Lower leg skin (tissue), 3 donors: ENCODE data around the gene GHRHR.

Source experiments
- POLR2A ChIP-seq, 2 donors: fragments of 450-650 bp; IDR thresholded peaks; one replicate each; pipeline ENCODE4 v1.6.1; 2016 to 2017; ENCODE audit warnings: antibody characterized with exemption in 2 of 2, mild to moderate bottlenecking in 1 of 2, moderate library complexity in 1 of 2
- TF ChIP-seq, protein P1 (sequence below), 3 donors: fragments of 450-650 bp; IDR thresholded peaks; one replicate each; pipeline ENCODE4 v1.5.1; 2016; ENCODE audit warnings: antibody characterized with exemption in 3 of 3, mild to moderate bottlenecking in 3 of 3, moderate library complexity in 2 of 3

GRCh38 chr7:30956704-30957103 is 7.0 kb upstream of the GHRHR start:
- TF ChIP-seq, protein P1, sequence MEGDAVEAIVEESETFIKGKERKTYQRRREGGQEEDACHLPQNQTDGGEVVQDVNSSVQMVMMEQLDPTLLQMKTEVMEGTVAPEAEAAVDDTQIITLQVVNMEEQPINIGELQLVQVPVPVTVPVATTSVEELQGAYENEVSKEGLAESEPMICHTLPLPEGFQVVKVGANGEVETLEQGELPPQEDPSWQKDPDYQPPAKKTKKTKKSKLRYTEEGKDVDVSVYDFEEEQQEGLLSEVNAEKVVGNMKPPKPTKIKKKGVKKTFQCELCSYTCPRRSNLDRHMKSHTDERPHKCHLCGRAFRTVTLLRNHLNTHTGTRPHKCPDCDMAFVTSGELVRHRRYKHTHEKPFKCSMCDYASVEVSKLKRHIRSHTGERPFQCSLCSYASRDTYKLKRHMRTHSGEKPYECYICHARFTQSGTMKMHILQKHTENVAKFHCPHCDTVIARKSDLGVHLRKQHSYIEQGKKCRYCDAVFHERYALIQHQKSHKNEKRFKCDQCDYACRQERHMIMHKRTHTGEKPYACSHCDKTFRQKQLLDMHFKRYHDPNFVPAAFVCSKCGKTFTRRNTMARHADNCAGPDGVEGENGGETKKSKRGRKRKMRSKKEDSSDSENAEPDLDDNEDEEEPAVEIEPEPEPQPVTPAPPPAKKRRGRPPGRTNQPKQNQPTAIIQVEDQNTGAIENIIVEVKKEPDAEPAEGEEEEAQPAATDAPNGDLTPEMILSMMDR (IDR thresholded peaks at IDR 0.05), result no peak
- TF ChIP-seq POLR2A (IDR thresholded peaks at IDR 0.05), result no peak
